Measurements from ENCODE around the gene STK24.

DNA sequence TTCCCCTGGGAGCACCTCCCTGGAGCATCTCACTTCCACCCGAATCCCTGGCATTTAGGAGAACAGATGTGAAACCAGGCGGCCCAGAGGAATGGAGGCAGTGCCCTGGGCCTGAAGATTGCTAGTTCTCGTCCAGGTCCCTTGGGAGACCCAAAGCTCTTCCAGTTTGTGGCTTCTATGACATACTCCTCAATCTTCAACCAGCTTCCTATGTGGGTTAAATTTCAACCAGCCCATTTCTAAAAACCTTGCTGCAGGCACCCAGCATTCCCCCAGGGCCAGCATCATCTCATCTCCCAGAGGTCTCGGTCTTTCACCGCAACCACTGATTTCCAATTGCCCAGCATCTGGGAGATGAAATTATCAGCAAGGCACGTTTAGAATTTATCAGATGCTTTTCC, 46.0 kb upstream of the STK24 start:
- TF ChIP-seq, protein P1, sequence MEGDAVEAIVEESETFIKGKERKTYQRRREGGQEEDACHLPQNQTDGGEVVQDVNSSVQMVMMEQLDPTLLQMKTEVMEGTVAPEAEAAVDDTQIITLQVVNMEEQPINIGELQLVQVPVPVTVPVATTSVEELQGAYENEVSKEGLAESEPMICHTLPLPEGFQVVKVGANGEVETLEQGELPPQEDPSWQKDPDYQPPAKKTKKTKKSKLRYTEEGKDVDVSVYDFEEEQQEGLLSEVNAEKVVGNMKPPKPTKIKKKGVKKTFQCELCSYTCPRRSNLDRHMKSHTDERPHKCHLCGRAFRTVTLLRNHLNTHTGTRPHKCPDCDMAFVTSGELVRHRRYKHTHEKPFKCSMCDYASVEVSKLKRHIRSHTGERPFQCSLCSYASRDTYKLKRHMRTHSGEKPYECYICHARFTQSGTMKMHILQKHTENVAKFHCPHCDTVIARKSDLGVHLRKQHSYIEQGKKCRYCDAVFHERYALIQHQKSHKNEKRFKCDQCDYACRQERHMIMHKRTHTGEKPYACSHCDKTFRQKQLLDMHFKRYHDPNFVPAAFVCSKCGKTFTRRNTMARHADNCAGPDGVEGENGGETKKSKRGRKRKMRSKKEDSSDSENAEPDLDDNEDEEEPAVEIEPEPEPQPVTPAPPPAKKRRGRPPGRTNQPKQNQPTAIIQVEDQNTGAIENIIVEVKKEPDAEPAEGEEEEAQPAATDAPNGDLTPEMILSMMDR (IDR thresholded peaks at IDR 0.05): no peak
- no peak for TF ChIP-seq POLR2A (IDR thresholded peaks at IDR 0.05)
